Right lobe of liver (tissue), 6 donors: ENCODE data around the gene HIBCH. TPM values are rescaled to one million over a fixed set of nuclear protein-coding genes. Genes with fewer than 3 reads are reported as not detected.

Source experiments
- ATAC-seq, 4 donors: fragments of 200-7000 bp; cut with Tn5 transposase; one replicate each; pipeline ENCODE4 v1.9.1; 2020; ENCODE audit warnings: mild to moderate bottlenecking in 4 of 4, moderate library complexity in 4 of 4
- DNase-seq, 3 donors: peaks; one replicate each; pipeline ENCODE4 v3.0.0-alpha.2; 2020
- H3K27ac ChIP-seq, 3 donors: fragments of 200-600 bp; one replicate each; pipeline ENCODE4 v1.8.0; 2022
- H3K27me3 ChIP-seq, 2 donors: fragments of 200-600 bp; one replicate each; pipeline ENCODE4 v1.8.0; 2022
- H3K36me3 ChIP-seq, 4 donors: fragments of 200-600 bp; sonication (generic) in 1 of 4; one replicate each; pipeline versions ENCODE4 v1.5.1 to v1.8.0; 2017 to 2022; ENCODE audit warnings: control low read depth in 1 of 4
- H3K4me1 ChIP-seq, 4 donors: fragments of 200-600 bp; sonication (generic) in 1 of 4; one replicate each; pipeline versions ENCODE4 v1.5.1 to v1.8.0; 2017 to 2022; ENCODE audit warnings: control low read depth in 1 of 4
- H3K4me3 ChIP-seq, 3 donors: fragments of 200-600 bp; one replicate each; pipeline ENCODE4 v1.8.0; 2022
- H3K9me3 ChIP-seq, 4 donors: fragments of 200-600 bp; sonication (generic) in 1 of 4; one replicate each; pipeline versions ENCODE4 v1.5.1 to v1.8.0; 2017 to 2022; ENCODE audit warnings: control low read depth in 1 of 4
- POLR2A ChIP-seq: fragments of 450-650 bp; IDR thresholded peaks from one replicate; pipeline ENCODE4 v1.6.1; 2017; ENCODE audit warnings: antibody characterized with exemption, mild to moderate bottlenecking
- WGBS: methylation state at CpG from one replicate; pipeline ENCODE4 v1.1.6; 2018; ENCODE audit warnings: low coverage, low lambda C conversion rate; ENCODE audit not compliant: insufficient coverage; ENCODE audit errors: missing lambda C conversion rate; 5-methylcytosine and 5-hydroxymethylcytosine counted together
- intact Hi-C, 2 donors: fragments of 100-400 bp; cut with DNase I; formaldehyde crosslinking; loops; one replicate each; pipeline versions ENCODE4 v1.11.2 to v1.14.1; 2022
- total RNA-seq, 6 experiments: library from RNA; depleted of rRNA in 2 of 6; stranded (reverse); fragments of >200 nt in 2 of 6; fragmentation: NEBNext Ultra II Directional in 3 of 6; extraction: Animal tissue kit (Norgen Biotek cat#: 25700) in 3 of 6; gene quantifications; one replicate each; pipeline versions ENCODE4 v1.1.0 to v1.2.4, GENCODE V29; 2016 to 2023
- TF ChIP-seq, protein P1 (sequence below), 4 donors: fragments of 200-600 bp in 3 of 4; fragments of 450-650 bp in 1 of 4; IDR thresholded peaks; one replicate each; pipeline versions ENCODE4 v1.5.1 to v1.8.0; 2016 to 2022; ENCODE audit warnings: antibody characterized with exemption in 4 of 4, mild to moderate bottlenecking in 2 of 4
- donor health status: DM: no; HTN: yes; CAD: no.
- donor health status: DM: no; HTN: no; CAD: no.
- donor health status: DM: no; HTN: no; CAD: no.
- donor health status: DM: no; HTN: yes; CAD: no.
- donor health status: DM: no; HTN: yes; CAD: no.

The HIBCH gene
- total RNA-seq, 6 experiments from 2014 or later = 20.1 to 93.6 (median 53.6) TPM

DNA sequence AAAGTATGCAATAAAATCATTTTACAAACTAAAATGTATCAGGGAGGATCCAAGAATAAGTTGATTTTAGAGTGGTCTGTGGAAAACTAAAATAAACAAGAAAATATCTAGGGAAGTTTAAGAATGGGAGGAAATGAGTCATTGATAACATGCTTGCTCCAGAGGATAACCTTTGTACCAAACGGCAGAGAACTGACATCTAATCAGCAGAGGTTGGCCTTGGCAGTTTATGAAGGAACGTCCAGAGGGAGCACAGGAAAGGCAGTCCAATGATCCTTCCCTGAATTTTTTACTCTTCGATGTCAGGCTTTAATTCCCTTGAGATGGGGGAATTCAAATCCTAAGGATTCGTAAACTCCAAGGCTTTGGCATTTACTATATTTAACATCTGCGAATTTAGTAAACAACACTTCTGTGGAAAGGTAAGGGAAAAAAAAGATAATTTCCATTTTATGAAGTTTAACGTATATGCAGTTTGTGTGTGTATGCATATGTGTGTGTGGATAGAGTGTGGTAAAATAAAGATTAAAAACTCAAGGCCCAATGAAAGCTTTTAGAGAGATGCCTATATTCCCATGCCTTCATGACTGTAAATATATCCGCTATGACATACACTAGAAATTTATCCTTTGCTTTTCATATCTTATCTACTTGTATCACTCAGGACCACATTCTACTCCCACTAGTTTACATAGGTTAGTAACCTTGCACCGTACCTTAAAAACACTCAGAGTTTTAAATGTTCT lies 15.0 kb upstream of the HIBCH start:
- Histone ChIP-seq H3K4me3 (peak overlapping the region; percentile 25 to 55 (median 50)), H3K36me3 (no peaks in the 10 kb centered on the region), H3K4me1 (peaks cover 0 to 19% (median 5%) of the 10 kb centered on the region in 4 donors), H3K9me3 (no peaks in the 10 kb centered on the region), H3K27me3 (no peaks in the 10 kb centered on the region), H3K27ac (peak overlapping the region; percentile 41 to 91 (median 84))
- WGBS = 14% methylated on average over 8 of the region's 8 CpGs
- intact Hi-C loops = no loop called here
- DNase-seq = peak in 1 of 3 donors; percentile 72
- peak; percentile 92 to 96 (median 94) for ATAC-seq
- peak; percentile 76 for TF ChIP-seq POLR2A
- TF ChIP-seq, protein P1, sequence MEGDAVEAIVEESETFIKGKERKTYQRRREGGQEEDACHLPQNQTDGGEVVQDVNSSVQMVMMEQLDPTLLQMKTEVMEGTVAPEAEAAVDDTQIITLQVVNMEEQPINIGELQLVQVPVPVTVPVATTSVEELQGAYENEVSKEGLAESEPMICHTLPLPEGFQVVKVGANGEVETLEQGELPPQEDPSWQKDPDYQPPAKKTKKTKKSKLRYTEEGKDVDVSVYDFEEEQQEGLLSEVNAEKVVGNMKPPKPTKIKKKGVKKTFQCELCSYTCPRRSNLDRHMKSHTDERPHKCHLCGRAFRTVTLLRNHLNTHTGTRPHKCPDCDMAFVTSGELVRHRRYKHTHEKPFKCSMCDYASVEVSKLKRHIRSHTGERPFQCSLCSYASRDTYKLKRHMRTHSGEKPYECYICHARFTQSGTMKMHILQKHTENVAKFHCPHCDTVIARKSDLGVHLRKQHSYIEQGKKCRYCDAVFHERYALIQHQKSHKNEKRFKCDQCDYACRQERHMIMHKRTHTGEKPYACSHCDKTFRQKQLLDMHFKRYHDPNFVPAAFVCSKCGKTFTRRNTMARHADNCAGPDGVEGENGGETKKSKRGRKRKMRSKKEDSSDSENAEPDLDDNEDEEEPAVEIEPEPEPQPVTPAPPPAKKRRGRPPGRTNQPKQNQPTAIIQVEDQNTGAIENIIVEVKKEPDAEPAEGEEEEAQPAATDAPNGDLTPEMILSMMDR (IDR thresholded peaks at IDR 0.05) = no peak

DNA sequence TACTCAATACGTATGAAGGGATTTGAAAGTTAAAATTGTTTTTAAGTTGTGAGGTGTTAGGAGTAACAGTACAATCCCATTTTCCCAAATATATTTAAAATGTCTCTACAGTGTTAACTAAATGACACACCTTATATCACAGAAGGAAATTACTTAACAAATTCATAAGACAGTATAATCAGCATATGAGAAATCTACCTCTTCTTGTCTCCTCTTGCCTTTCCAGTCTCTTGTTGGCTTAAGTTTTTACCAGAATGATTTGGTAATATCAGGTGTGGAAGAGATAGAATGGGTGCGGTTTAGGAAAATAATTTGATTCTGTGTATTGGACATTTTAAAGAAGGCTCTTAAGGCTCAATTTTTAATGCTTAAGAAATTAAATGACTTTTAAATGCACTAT lies 14.3 kb upstream of the HIBCH start:
- Histone ChIP-seq H3K27me3 (no peaks in the 10 kb centered on the region), H3K4me1 (peaks cover 0 to 19% (median 5%) of the 10 kb centered on the region in 4 donors), H3K9me3 (no peaks in the 10 kb centered on the region), H3K4me3 (peak overlapping the region in 1 of 3 donors; percentile 50), H3K36me3 (no peaks in the 10 kb centered on the region), H3K27ac (peak overlapping the region; percentile 11 to 91 (median 84))
- 20% methylated on average over 2 of the region's 2 CpGs for WGBS
- TF ChIP-seq, protein P1 (IDR thresholded peaks at IDR 0.05) = no peak
- TF ChIP-seq POLR2A = no peak
- ATAC-seq (peak in 2 of 4 donors; percentile 19 to 24), DNase-seq (no peak)
- intact Hi-C loops = no loop called here

DNA sequence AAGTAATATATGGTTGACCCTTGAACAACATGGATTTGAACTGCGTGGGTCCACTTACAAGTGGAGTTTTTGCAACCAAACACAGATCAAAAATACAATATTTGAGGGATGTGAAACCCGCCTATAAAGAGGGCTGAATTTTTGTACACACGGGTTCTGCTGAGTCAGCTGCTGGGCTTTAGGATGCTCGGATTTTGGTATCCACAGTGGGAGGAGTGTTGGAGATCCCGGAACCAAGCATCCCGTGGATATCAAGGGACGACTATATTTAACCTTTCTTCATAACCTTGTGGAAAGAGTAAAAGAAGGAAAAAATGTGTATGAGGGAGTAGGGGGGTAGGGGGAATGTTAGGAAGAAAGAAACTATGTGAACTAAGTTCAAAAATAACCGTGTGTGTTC lies 13.8 kb upstream of the HIBCH start:
- WGBS = 39% methylated on average over 8 of the region's 8 CpGs
- ATAC-seq = peak in 1 of 4 donors; percentile 5

DNA sequence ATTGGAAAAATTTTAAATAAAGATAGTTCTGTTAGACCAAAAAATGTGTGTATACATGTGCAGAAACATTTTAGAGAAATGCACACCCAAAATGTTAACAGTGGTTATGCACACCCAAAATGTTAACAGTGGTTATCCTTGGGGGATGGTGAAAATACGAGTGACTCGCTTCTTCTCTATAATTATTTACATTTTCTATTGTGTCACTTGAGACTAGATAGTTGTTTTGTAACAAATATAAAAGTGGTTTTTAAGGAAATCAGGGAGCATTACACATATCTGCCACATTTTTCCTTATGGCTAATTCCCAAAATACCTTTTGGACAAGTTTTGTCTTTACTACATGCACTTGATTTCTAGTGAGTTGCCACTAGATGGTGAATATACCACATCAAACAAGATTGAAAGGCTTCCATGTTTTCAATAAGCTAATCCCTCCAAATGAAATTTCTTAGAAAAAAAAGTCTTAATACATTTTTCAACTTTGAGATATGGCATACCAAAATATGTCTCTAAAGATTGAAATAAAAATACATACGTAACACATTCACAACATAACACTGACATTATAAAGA lies 9.0 kb upstream of the HIBCH start:
- H3K27ac ChIP-seq = no peak overlapping the region
- intact Hi-C loops = no loop called here
- H3K27me3 ChIP-seq = no peaks in the 10 kb centered on the region
- H3K36me3 ChIP-seq = no peaks in the 10 kb centered on the region
- peak; percentile 59 to 68 (median 62) for ATAC-seq
- H3K4me3 ChIP-seq = no peak overlapping the region
- WGBS = 68% methylated on average over 3 of the region's 3 CpGs
- H3K4me1 ChIP-seq = peaks cover 0 to 7% (median 2%) of the 10 kb centered on the region in 4 donors
- no peak for DNase-seq
- TF ChIP-seq POLR2A = no peak
- TF ChIP-seq, protein P1 (IDR thresholded peaks at IDR 0.05) = peak; percentile 32 to 48 (median 42)
- H3K9me3 ChIP-seq = no peaks in the 10 kb centered on the region

More for the DNA sequence above, 13.8 kb upstream of the HIBCH start:
- TF ChIP-seq, protein P1 (IDR thresholded peaks at IDR 0.05) = no peak
- TF ChIP-seq POLR2A = no peak
- DNase-seq = no peak
- Histone ChIP-seq H3K9me3 (no peaks in the 10 kb centered on the region), H3K27me3 (no peaks in the 10 kb centered on the region), H3K4me1 (peaks cover 0 to 19% (median 5%) of the 10 kb centered on the region in 4 donors), H3K36me3 (no peaks in the 10 kb centered on the region), H3K4me3 (no peak overlapping the region), H3K27ac (peak overlapping the region; percentile 11 to 91 (median 84))
- intact Hi-C loops = no loop called here
